ENCODE data around the gene ZNF771.
A peak's percentile ranks its signal among the peaks of the same experiment; 100 is the strongest.
"Not testable (repeated sequence)": the region's sequence is repeated elsewhere in the genome, so short reads cannot be mapped to it uniquely, and the experiment has no call there.

Gene ZNF771

GRCh38 chr16:30438835-30439234, 31.4 kb downstream of the ZNF771 start:
- DNase-seq = no peak

DNA sequence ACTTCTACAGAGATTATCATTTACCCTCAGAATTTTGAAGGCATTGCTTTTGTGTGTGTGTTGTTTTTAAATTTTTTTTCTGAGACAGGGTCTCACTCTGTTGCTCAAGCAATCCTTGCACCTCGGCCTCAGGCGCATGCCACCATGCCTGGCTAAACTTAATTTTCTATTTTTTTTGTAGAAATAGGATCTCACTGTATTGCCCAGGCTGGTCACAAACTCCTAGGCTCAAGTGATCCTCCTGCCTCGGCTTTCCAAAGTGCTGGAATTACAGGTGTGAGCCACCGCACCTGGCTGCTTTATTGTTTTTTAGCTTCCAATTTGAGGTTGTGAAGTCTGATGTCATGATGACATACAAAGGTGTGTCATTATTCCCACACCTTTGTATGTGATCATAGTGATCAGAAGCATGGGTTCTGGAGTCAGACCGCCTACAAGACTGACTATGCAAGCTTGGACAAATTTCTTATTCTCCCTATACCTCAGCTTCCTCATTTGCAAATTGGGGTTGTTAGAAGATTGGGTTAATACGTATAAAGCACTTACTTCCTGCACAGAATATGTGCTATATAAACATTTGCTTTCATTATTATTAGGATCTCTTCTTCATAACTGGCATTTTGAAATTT, 32.4 kb downstream of the ZNF771 start:
- no peak for DNase-seq

DNA sequence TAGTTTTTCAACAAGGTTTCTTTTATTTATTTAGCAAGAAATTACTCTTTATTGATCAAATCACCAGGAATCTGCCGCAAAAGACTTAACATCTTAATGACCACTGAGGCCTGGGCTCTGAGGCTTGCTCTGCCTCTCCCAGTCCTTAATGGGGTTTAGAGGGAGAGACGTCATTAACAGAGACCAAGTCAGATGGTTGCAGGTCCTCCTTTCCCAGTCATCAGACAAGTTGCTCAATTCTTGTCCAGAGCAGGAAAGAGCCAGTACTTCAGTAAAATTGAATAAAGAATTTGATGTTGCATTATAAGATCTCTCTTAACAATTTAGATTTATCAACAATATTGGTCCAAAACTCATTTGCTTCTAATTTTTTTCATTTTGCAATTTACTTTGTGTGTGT, 36.2 kb downstream of the ZNF771 start:
- DNase-seq = no peak

DNA sequence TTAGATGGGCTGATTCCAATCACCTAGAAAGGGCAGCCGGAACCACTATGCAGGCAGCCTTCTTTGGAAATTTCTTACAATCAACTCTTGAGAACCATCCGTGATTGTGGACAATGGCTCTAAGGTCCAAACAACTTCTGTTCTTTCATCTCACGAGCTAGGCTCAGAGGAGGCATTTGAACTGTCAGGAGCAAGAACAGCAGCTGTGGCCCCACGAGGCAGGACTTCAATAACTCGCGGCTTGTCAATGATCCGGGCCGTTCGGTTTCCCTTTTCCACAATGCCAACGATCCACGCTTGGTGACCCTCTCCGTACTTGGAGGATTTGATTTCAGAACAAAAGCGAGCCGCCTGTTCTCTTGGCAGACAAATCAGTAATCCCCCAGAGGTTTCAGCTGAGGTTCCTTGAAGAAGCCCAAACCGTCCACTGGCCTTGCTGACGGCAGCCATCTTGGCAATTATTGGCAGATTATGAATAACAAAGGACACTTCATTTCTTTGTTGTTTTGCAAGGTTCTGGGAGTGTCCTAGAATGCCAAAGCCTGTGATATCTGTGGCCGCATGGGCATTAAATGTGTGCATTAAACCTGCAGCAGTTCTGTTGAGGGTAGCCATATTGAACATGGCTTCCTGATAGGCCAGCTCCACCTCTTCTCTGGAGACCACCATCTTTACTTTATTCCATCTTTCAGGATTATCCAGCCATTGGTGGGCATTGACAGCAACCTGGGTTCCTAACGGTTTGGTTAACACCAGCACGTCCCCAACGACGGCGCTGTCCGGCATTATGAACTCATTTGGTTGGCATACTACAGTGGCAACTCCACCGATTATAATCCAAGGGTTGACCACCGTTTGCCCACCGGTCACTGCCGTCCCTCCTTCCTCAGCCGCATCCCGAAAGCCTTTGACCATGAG, 37.1 kb downstream of the ZNF771 start:
- DNase-seq = no peak

DNA sequence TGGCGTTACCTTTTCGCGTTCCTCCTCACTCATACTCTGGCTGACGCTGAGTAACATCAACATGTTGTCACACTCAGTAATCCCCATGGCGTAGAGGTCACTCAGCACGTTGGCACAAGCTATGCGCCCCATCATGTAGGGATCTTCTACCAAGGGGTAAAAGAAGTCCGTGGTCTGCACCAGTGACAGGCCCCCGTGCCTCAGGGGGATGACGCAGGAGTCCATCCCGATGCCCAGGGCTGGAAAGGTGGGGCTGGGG, 37.7 kb downstream of the ZNF771 start:
- no peak for DNase-seq

DNA sequence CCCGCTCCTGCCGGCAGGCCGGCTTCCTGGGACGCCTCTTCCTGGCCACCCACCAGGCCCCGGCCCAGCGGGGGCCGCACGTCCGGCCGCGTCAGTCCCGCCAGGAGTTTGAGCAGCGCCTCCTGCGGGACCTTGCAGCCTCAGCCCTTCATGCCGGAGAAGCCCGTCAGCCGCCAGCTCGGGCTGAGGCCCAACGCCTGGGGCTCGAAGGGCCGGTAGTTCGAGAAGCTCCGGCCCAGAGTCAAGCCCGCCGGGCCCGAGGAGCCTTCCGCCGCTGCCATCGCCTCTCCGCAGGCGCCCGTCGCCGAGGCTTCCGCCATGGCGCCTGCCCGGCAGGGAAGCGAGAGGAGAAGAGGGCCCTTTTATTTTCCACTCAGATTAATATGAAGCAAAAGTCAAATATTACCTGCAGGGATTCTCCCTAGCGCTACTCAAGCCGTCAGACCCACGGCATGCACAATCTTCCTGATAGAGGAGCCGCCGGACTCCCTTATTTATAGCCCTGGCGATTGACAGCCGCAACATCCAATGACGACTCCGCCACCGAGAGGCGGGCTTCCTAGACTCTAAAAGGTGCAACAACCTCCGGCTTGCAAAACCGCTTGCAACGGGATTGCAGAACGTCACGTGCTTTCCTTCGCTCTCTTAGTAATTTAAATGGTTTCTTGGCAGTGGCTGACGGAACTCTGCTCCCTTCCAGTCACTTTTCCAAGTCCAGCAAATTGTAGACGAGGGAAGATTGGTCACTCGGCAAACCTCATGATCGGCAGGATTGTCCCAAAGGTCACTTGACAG, 38.2 kb downstream of the ZNF771 start, which contains the start of gene SEPHS2:
SEPHS2 (minus strand) TSS at position 467 of the 795 bp plus-strand sequence; CDS start at position 320, 147 bp downstream.
- DNase-seq = peak; percentile 92 to 98

DNA sequence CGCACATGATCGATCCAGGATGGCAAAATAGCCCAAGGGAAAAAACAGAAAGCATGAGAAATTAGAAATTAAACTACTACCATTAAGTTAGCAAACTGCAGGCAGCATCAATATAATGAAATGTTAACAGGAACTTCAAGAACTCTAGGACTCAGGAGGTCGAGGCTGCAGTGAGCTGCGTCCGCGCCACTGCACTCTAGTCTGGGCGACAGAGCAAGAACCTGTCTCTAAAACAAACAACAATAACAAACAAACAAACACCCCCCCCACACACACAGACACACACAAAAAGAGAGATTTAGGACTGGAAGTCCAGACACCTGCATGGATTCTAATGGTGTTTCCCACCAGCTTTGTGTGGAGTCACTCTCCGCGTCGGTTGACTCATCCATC, 38.8 kb downstream of the ZNF771 start:
- DNase-seq = no peak

GRCh38 chr16:30447512-30448226, 40.3 kb downstream of the ZNF771 start:
- no peak for DNase-seq

DNA sequence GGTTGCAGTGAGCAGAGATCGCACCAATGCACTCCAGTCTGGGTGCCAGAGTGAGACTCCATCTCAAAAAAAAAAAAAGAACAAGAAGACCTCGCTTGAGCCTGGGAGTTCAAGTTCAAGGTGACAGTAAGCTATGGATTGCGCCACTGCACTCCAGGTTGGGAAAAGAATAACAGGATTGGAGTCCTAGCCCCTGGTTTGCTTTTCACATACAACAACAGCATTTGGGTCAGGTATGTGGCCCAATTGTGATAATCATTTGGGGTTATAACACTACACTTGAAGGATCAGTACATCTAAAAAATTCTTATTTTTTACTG, 41.7 kb downstream of the ZNF771 start:
- no peak for DNase-seq

GRCh38 chr16:30452709-30453580, 45.5 kb downstream of the ZNF771 start:
- not testable (repeated sequence) for DNase-seq

GRCh38 chr16:30456302-30456701, 48.9 kb downstream of the ZNF771 start:
- no peak for DNase-seq

- no peak for DNase-seq
These were observed 49.9 kb downstream of the ZNF771 start for GRCh38 chr16:30457256-30457655.

DNA sequence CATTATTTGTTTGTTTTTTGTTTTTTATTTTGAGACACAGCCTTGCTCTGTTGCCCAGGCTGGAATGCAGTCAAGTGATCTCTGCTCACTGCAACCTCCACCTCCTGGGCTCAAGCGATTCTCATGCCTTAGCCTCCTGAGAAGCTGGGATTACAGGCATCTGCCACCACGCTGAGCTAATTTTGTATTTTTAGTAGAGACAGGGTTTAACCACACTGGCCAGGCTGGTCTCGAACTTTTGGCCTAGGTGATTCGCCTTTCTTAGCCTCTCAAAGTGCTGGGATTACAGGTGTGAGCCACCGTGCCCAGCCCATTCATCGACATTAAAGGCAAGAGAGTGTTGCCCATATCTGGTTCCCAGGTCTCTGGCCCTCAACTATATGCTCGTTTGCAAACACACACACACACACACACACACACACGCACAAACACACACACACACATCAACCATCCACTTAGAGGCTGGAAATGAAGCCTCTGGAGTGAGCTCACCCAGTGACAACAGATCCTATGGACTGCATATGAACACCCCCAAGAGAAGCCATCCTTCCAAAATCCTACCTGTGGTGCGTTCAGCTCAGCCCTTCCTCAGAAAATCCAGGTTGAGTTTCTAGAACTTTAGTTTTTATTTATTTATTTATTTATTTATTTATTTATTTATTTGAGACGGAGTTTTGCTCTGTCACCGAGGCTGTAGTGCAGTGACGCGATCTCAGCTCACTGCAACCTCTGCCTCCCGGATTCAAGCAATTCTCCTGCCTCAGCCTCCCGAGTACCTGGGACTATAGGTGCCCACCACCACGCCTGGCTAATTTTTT, 50.5 kb downstream of the ZNF771 start:
- DNase-seq = no peak

DNA sequence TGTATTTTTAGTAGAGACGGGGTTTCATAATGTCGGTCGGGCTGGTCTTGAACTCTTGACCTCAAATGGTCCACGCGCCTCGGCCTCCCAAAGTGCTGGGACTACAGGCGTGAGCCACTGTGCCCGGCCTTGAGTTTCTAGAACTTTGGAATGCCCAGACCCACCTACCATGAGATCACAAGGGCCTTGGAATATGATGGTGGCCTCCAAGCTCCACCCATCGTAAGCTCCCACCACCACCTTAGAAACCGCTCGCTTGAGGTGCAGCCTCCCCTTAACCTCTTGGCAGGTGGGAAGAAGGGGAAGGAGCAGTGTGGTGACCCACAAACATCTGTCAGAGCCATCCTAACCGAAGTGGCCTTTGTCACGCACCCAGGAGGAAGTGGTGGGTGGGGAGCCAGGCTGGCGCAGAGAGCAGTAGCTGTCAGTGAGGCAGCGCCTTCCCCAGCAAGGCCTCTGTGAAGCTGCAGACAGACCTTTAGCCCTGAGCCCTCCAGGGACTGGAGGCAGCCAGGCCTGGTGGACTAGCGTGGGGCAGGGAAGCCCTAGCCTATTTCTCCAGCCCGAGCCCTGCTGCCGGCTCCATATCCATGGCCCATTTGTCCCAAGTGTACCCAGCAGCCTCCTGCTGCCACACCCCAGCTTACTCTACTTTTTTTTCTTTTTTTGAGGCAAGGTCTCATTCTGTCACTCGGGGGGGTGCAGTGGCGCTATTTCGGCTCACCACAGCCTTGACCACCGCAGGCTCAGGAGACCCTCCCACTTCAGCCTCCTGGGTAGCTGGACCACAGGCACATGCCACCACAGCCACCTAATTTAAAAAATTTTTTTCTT, 51.4 kb downstream of the ZNF771 start:
- no peak for DNase-seq

- no peak for DNase-seq
These were observed 52.0 kb downstream of the ZNF771 start for GRCh38 chr16:30459456-30459855.

DNA sequence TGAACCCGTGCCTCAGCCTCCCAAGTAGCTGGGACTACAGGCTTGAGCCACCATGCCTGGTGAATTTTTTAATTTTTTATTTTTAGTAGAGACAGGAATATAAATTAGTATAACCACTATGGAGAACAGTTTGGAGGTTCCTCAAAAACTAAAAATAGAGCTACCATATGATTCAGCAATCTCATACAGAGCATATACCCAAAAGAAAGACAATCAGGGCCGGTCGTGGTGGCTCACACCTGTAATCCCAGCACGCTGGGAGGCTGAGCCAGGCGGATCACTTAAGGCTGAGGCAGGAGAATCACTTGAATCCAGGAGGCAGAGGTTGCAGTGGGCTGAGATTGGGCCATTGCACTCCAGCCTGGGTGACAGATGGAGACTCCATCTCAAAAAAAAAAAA, 54.0 kb downstream of the ZNF771 start:
- not testable (repeated sequence) for DNase-seq

GRCh38 chr16:30464078-30464477, 56.7 kb downstream of the ZNF771 start:
- no peak for DNase-seq
